SK-N-MC (cell line): Measurements from ENCODE around the gene HADHB.
"Not testable (repeated sequence)": the region's sequence is repeated elsewhere in the genome, so short reads cannot be mapped to it uniquely, and the experiment has no call there.

Experiments
- DNase-seq: peaks from one replicate; pipeline ENCODE4 v3.0.0-alpha.2; 2011; ENCODE audit warnings: low read depth, low spot score
- H3K27ac ChIP-seq: fragments of 200-600 bp; sonication (generic); 2 replicates; pipeline ENCODE4 v1.5.1; 2016; ENCODE audit warnings: mixed run types
- H3K36me3 ChIP-seq: fragments of 200-600 bp; sonication (generic); 2 replicates; pipeline ENCODE4 v1.6.1; 2017; ENCODE audit warnings: antibody characterized with exemption, low read length, mixed read lengths; ENCODE audit not compliant: insufficient read depth
- H3K4me3 ChIP-seq: fragments of 200-600 bp; sonication (generic); 2 replicates; pipeline ENCODE4 v1.5.1; 2016
- H3K9ac ChIP-seq: fragments of 200-600 bp; sonication (generic); 2 replicates; pipeline ENCODE4 v1.8.0; 2017; ENCODE audit warnings: mixed run types, mixed read lengths; ENCODE audit not compliant: insufficient read length
- H3K9me3 ChIP-seq: fragments of 200-600 bp; sonication (generic); 2 replicates; pipeline ENCODE4 v1.6.1; 2017; ENCODE audit warnings: low read depth, mild to moderate bottlenecking, antibody characterized with exemption, low read length, moderate library complexity, mixed read lengths
- EZH2 ChIP-seq: fragments of 200-600 bp; sonication (generic); IDR thresholded peaks from one replicate; pipeline ENCODE4 v1.6.1; 2017; ENCODE audit warnings: antibody characterized with exemption
- FOXP2 ChIP-seq: optimal IDR thresholded peaks from 2 replicates; pipeline ENCODE3; 2011; ENCODE audit warnings: mild to moderate bottlenecking, moderate library complexity; ENCODE audit not compliant: insufficient read depth; ENCODE audit errors: extremely low read length, control extremely low read depth
- POLR2AphosphoS5 ChIP-seq: IDR thresholded peaks from 2 replicates; pipeline ENCODE4 v1.6.1; 2012; ENCODE audit warnings: mild to moderate bottlenecking, low read depth, low read length, borderline replicate concordance

The HADHB gene

GRCh38 chr2:26312471-26312870, 67.7 kb downstream of the HADHB start:
- Histone ChIP-seq H3K9me3 (no peaks in the 10 kb centered on the region), H3K36me3 (no peaks in the 10 kb centered on the region), H3K27ac (no peak overlapping the region), H3K9ac (no peak overlapping the region), H3K4me3 (no peak overlapping the region)
- no peak for TF ChIP-seq EZH2
- TF ChIP-seq POLR2AphosphoS5, result no peak
- no peak for TF ChIP-seq FOXP2
- no peak for DNase-seq

- TF ChIP-seq EZH2, result no peak
- no peak for TF ChIP-seq POLR2AphosphoS5
- no peak for TF ChIP-seq FOXP2
- H3K36me3 ChIP-seq, result no peaks in the 10 kb centered on the region
- no peak overlapping the region for H3K4me3 ChIP-seq
- H3K9ac ChIP-seq, result no peak overlapping the region
- H3K27ac ChIP-seq, result no peak overlapping the region
- H3K9me3 ChIP-seq, result no peaks in the 10 kb centered on the region
- no peak for DNase-seq
Measured at GRCh38 chr2:26313446-26313845, 68.7 kb downstream of the HADHB start.

- Histone ChIP-seq H3K4me3 (no peak overlapping the region), H3K9ac (no peak overlapping the region), H3K27ac (no peak overlapping the region), H3K9me3 (no peaks in the 10 kb centered on the region), H3K36me3 (no peaks in the 10 kb centered on the region)
- no peak for TF ChIP-seq POLR2AphosphoS5
- no peak for TF ChIP-seq EZH2
- TF ChIP-seq FOXP2, result no peak
- no peak for DNase-seq
Measured at GRCh38 chr2:26314243-26314642, 69.5 kb downstream of the HADHB start.

GRCh38 chr2:26316041-26316440, 71.3 kb downstream of the HADHB start:
- no peak for DNase-seq
- H3K36me3 ChIP-seq, result no peaks in the 10 kb centered on the region
- no peak for TF ChIP-seq POLR2AphosphoS5

GRCh38 chr2:26316845-26317244, 72.1 kb downstream of the HADHB start:
- Histone ChIP-seq H3K36me3 (no peaks in the 10 kb centered on the region), H3K27ac (no peak overlapping the region), H3K4me3 (no peak overlapping the region), H3K9ac (no peak overlapping the region), H3K9me3 (no peaks in the 10 kb centered on the region)
- DNase-seq, result no peak
- TF ChIP-seq FOXP2, result no peak
- TF ChIP-seq POLR2AphosphoS5, result no peak
- no peak for TF ChIP-seq EZH2

More at GRCh38 chr2:26316041-26316440, 71.3 kb downstream of the HADHB start:
- H3K27ac ChIP-seq, result no peak overlapping the region
- no peaks in the 10 kb centered on the region for H3K9me3 ChIP-seq
- no peak overlapping the region for H3K9ac ChIP-seq
- no peak overlapping the region for H3K4me3 ChIP-seq

GRCh38 chr2:26317377-26318105, 72.8 kb downstream of the HADHB start:
- H3K4me3 ChIP-seq, result no peak overlapping the region
- H3K9me3 ChIP-seq, result no peaks in the 10 kb centered on the region
- no peak overlapping the region for H3K27ac ChIP-seq
- H3K9ac ChIP-seq, result no peak overlapping the region
- no peaks in the 10 kb centered on the region for H3K36me3 ChIP-seq
- DNase-seq, result no peak
- TF ChIP-seq EZH2, result no peak
- no peak for TF ChIP-seq FOXP2
- TF ChIP-seq POLR2AphosphoS5, result no peak

GRCh38 chr2:26318950-26319349, 74.2 kb downstream of the HADHB start:
- peak overlapping the region; percentile 94 for H3K27ac ChIP-seq
- no peaks in the 10 kb centered on the region for H3K9me3 ChIP-seq
- peak overlapping the region; percentile 47 for H3K9ac ChIP-seq
- TF ChIP-seq EZH2 (no peak), FOXP2 (no peak), POLR2AphosphoS5 (no peak)
- H3K36me3 ChIP-seq, result no peaks in the 10 kb centered on the region
- no peak for DNase-seq
- H3K4me3 ChIP-seq, result peak overlapping the region; percentile 44

GRCh38 chr2:26324479-26324878, 79.7 kb downstream of the HADHB start:
- not testable (repeated sequence) for H3K9me3 ChIP-seq, H3K9ac ChIP-seq, H3K27ac ChIP-seq, H3K4me3 ChIP-seq, H3K36me3 ChIP-seq, DNase-seq

GRCh38 chr2:26324903-26325302, 80.2 kb downstream of the HADHB start:
- no peak overlapping the region for H3K9ac ChIP-seq
- H3K36me3 ChIP-seq, result no peaks in the 10 kb centered on the region
- TF ChIP-seq POLR2AphosphoS5 (no peak), FOXP2 (no peak), EZH2 (no peak)
- peak overlapping the region; percentile 35 for H3K27ac ChIP-seq
- no peaks in the 10 kb centered on the region for H3K9me3 ChIP-seq
- no peak for DNase-seq
- no peak overlapping the region for H3K4me3 ChIP-seq
